Thymus (tissue), 11 donors: ENCODE results near the gene WNT1. TPM values are rescaled to one million over a fixed set of nuclear protein-coding genes. Genes with fewer than 3 reads are reported as not detected.

Source experiments
- DNase-seq, 9 donors: peaks; one replicate each; pipeline ENCODE4 v3.0.0-alpha.2; 2013; ENCODE audit warnings: low spot score in 9 of 9, low read depth in 6 of 9, missing footprints in 1 of 9
- H3K27ac ChIP-seq, 2 donors: one replicate each; pipeline ENCODE4 v1.5.1; 2013; ENCODE audit warnings: control low read depth in 1 of 2, low read depth in 1 of 2, low read length in 1 of 2, mild to moderate bottlenecking in 1 of 2, moderate library complexity in 1 of 2
- H3K27me3 ChIP-seq, 2 donors: one replicate each; pipeline ENCODE4 v1.5.1; 2013; ENCODE audit warnings: low read length in 1 of 2; ENCODE audit not compliant: control insufficient read depth in 2 of 2, insufficient read depth in 1 of 2
- H3K36me3 ChIP-seq, 2 donors: one replicate each; pipeline ENCODE4 v1.5.1; 2013; ENCODE audit warnings: low read length in 1 of 2, mild to moderate bottlenecking in 1 of 2, moderate library complexity in 1 of 2; ENCODE audit not compliant: control insufficient read depth in 2 of 2, insufficient read depth in 2 of 2
- H3K4me1 ChIP-seq, 2 donors: one replicate each; pipeline ENCODE4 v1.5.1; 2013; ENCODE audit warnings: low read length in 2 of 2; ENCODE audit not compliant: control insufficient read depth in 2 of 2, insufficient read depth in 2 of 2
- H3K4me3 ChIP-seq, 2 donors: one replicate each; pipeline ENCODE4 v1.5.1; 2013; ENCODE audit warnings: low read length in 2 of 2, control low read depth in 1 of 2, mild to moderate bottlenecking in 1 of 2
- H3K9me3 ChIP-seq, 2 donors: one replicate each; pipeline ENCODE4 v1.5.1; 2013; ENCODE audit warnings: low read length in 1 of 2, mild to moderate bottlenecking in 1 of 2; ENCODE audit not compliant: control insufficient read depth in 2 of 2, insufficient read depth in 1 of 2
- WGBS: extraction: QIAGEN DNeasy Blood & Tissue Kit; methylation state at CpG from one replicate; pipeline ENCODE4 v1.1.7; 2013; 5-methylcytosine and 5-hydroxymethylcytosine counted together
- polyA plus RNA-seq: library from polyadenylated mRNA; stranded (reverse); fragments of 200-250 nt; gene quantifications from one replicate; pipeline ENCODE4 v1.2.3, GENCODE V29; 2013
- total RNA-seq: library from RNA; stranded (reverse); fragments of 120-200 nt; gene quantifications from one replicate; pipeline ENCODE4 v1.2.4, GENCODE V29; 2013
- donor health status: healthy.

The WNT1 gene
- total and polyA plus RNA-seq, 2 donors, result 0.05 TPM; not detected in 1

DNA sequence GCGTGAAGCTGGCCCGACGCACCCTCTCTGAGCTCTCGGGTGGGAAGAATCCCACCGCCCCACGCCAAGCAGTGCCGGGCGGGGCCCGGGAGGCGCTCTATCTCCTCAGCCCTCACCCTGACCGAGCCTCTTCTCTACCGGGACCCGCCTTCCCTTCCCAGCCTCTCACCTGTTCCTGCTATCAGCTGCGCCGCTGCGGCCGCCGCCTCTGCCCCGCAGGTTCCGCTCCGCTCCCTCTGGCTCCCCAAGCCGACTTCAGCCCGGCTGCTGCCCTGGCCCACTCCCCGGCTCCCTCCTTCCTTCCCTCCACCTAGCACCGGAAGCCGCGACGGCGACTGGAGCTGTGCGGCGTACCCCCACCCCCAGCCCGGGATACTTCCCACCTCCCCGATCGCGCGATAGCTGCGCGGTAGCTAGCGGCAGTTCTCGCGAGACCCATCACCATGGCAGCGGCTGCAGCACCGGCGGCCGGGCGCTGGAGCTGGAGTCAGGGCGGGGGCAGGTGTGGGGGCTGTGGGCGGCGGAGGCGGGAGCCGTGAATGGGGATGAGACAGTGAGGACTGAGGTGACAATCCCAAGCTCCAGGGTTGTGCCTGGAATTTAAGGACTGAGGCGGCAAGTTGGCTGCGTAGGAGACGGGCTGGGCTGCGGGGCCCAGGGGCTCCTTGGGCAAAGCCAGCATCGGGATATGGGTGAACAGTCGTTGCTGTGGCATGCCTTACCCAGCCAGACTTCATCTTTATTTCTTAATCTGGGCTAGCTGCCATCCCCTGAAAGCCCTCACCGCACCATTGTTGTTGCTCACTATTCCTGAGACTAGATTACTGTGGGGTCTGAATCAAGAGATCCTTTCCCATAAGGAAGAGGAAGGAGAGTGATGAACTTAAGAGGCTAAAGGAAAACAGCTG is 20.7 kb upstream of the WNT1 start, which contains the start of gene ARF3:
ARF3 (minus strand) TSS at position 347 of the 908 bp plus-strand sequence. CDS start 16,392 bp downstream, outside the sequence.
- peak; percentile 80 to 96 (median 93) for DNase-seq
- WGBS, result under 1% methylated on average over 58 of the region's 58 CpGs
- H3K4me3 ChIP-seq, result peak within 1 kb of the TSS; percentile 65 to 95

DNA sequence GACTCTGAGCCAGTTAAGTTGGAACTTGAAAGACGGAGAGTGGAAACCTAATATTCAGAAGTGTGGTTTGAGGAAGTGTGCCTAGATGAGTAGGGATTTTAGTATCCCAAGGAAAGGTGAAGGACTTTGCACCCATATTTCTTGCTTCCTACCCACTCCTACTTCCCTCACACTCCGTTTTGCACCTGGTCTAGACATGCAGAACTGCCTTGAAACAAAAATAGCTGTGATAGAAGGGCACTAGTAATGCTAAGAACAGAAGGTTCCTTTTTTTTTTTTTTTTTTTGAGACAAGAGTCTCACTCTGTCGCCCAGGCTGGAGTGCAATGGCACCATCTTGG is 20.1 kb upstream of the WNT1 start:
- DNase-seq, result no peak
- Histone ChIP-seq H3K9me3 (no peaks in the 10 kb centered on the region), H3K27me3 (peaks cover 0 to 10% of the 10 kb centered on the region in 2 donors), H3K27ac (no peak overlapping the region), H3K4me3 (peak overlapping the region in 1 of 2 donors; percentile 65), H3K4me1 (peaks cover 17 to 25% of the 10 kb centered on the region in 2 donors), H3K36me3 (peaks cover 0 to 8% of the 10 kb centered on the region in 2 donors)
- 23% methylated on average over 3 of the region's 3 CpGs for WGBS

More for the DNA sequence above, 20.7 kb upstream of the WNT1 start, which contains the start of gene ARF3:
- Histone ChIP-seq H3K27ac (peak within 1 kb of the TSS; percentile 78), H3K36me3 (peaks cover 4 to 15% of the 10 kb centered on the region in 2 donors), H3K9me3 (no peaks in the 10 kb centered on the region), H3K4me1 (peaks cover 17 to 25% of the 10 kb centered on the region in 2 donors), H3K27me3 (peaks cover 0 to 10% of the 10 kb centered on the region in 2 donors)

DNA sequence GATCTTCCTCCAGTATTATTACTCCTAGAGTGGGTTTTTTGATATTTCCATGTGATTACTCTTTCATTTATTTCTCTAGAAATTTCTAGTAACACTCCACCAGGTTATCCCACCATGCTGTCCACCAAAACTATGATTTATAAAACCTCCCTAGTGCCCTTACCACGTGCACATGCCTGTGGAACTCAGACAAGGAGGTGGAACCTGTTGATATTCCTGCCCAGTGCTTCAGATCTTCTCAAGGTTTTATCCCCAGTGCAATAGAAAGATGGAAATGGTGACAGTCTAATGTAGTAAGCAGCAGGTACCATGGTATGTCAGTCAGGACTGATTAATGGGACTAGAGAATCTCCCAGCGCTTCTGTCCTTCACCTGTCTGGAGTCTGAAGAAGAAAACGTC is 17.3 kb upstream of the WNT1 start:
- Histone ChIP-seq H3K4me1 (peaks cover 11 to 18% of the 10 kb centered on the region in 2 donors), H3K27me3 (peaks cover 3 to 17% of the 10 kb centered on the region in 2 donors), H3K9me3 (no peaks in the 10 kb centered on the region), H3K27ac (no peak overlapping the region), H3K36me3 (no peaks in the 10 kb centered on the region), H3K4me3 (no peak overlapping the region)
- whole genome bisulfite sequencing, result 92% methylated on average over 3 of the region's 3 CpGs
- DNase-seq, result no peak

DNA sequence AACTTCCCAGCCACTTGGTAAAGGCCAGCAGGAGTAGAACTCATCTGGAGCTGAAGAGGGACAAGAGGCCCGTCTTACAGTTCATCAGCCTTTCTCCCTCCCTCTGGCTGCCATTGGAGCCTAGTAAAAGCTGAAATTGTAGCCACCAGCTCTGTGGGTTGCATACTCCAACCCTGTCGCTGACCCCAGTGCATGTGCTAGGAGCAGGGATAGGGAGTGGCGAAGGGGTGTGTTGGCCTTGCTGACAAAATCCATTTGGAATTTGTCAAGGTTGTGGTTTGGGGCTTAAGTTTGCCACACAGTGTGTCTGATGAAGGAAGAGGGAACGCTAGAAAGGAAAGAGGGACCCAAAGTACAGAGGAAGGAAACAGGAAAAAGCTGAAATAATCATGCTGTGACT is 16.8 kb upstream of the WNT1 start:
- DNase-seq, result no peak
- WGBS, result 83% methylated on average over 4 of the region's 4 CpGs
- Histone ChIP-seq H3K4me3 (no peak overlapping the region), H3K4me1 (peaks cover 6 to 13% of the 10 kb centered on the region in 2 donors), H3K27ac (no peak overlapping the region), H3K9me3 (no peaks in the 10 kb centered on the region), H3K36me3 (no peaks in the 10 kb centered on the region), H3K27me3 (peaks cover 8 to 22% of the 10 kb centered on the region in 2 donors)

DNA sequence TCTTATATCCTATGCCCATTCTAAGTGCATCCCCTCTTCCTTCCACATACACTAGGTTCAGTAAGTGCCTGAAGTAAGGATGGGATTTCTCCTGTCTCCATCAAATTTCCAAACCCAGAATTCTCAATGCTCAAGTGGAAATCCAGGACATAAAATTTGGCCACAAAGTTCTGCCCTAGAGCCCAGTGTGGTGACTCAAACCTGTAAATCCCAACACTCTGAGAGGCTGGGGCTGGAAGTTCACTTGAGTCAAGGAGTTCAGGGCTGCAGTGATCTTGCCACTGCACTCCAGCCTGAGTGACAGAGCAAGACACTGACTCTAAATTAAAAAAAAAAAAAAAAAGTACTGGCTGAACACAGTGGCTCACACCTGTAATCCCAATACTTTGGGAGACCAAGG is 16.3 kb upstream of the WNT1 start:
- no peak for DNase-seq
- Histone ChIP-seq H3K4me1 (peaks cover 4 to 10% of the 10 kb centered on the region in 2 donors), H3K4me3 (no peak overlapping the region), H3K9me3 (no peaks in the 10 kb centered on the region), H3K36me3 (no peaks in the 10 kb centered on the region), H3K27ac (no peak overlapping the region), H3K27me3 (peaks cover 10 to 27% of the 10 kb centered on the region in 2 donors)

DNA sequence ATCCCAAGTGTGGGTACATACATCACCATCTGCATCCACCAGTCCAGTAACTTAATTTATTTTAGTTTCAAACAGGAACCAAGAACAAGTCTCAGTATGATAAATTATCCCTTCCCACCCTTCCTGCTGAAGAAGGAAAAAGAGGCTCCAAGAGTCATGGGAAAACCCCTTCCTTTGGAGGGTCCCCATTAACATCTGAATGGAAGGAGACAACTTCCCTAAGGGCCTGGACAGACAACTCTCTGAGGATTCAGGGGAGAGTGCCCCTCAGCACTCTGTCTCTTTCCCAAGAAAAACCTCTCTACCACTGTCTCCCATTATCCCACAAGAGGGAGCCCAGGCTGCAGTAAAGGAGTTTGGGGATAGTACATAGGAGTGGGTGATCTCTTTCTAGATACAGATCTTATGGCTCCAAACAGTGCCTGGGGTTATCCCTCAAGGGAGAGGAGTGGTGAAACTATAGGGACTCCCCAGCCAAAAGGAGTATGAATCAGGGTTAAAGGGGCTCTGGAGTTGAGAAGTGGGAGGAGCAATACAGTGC is 12.8 kb upstream of the WNT1 start:
- Histone ChIP-seq H3K27ac (no peak overlapping the region), H3K36me3 (no peaks in the 10 kb centered on the region), H3K9me3 (peaks cover 0 to 10% of the 10 kb centered on the region in 2 donors), H3K27me3 (peaks cover 24 to 54% of the 10 kb centered on the region in 2 donors), H3K4me1 (peaks cover 12 to 15% of the 10 kb centered on the region in 2 donors), H3K4me3 (no peak overlapping the region)
- no peak for DNase-seq

DNA sequence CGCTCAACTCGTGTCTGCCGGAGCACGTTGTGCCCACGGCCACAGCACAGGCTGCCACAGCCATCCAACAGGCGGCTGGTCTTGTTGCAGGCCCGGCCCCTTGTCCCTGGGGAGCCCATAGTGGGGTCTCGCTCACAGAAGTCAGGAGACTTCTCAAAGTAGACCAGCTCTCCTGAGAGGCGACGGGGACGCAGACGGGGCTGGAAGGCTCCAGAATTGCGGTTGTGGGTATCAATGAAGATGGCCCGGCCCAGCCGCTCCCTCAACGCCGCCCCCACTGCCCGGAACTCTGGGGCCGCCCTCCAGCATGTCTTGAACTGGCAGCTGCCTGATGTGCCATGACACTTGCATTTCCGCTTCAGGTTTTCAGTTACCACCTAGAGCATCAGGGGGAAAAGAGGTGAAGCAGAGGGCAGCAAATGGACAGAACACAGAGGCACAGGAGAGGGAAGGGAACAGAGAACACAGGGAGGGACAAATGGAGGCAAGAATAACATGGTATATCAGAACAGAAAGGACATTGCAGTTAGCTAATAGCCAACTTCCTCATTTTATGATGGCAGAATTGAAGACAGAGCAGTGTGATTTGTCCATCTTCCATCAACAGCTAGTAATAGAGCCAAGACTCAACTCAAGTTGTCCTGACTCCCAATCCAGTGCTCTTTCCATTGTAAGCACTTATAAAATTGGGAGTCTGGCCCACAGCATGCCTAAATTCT is 11.8 kb upstream of the WNT1 start:
- WGBS, result 85% methylated on average over 20 of the region's 20 CpGs

DNA sequence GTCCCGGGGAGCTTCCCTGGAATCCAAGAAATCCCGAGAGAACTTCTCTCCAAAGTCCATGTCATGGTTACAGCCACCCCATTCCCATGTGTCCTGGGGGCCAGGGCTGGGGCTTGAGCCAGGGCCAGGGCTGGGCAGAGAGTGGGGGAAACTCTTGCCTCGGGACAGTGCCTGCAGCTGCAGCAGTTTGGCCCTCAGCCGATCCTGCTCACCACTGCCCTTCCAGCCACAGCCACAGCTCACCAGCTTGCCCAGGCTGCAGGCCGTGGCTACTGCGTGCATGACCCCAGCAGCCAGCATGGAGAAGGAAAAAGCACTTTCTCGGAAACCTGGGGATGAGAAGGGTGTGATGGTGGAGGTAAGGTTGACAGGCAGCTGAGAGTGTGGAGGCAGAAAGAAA is 10.1 kb upstream of the WNT1 start:
- H3K9me3 ChIP-seq, result peaks cover 0 to 25% of the 10 kb centered on the region in 2 donors
- WGBS, result 87% methylated on average over 7 of the region's 7 CpGs
- H3K36me3 ChIP-seq, result no peaks in the 10 kb centered on the region
- H3K4me3 ChIP-seq, result no peak overlapping the region
- H3K4me1 ChIP-seq, result peaks cover 15 to 36% of the 10 kb centered on the region in 2 donors
- peaks cover 44 to 75% of the 10 kb centered on the region in 2 donors for H3K27me3 ChIP-seq
- H3K27ac ChIP-seq, result no peak overlapping the region
- DNase-seq, result no peak

More for the DNA sequence above, 11.8 kb upstream of the WNT1 start:
- H3K27me3 ChIP-seq, result peaks cover 33 to 59% of the 10 kb centered on the region in 2 donors
- H3K27ac ChIP-seq, result no peak overlapping the region
- no peak for DNase-seq
- H3K36me3 ChIP-seq, result no peaks in the 10 kb centered on the region
- H3K4me3 ChIP-seq, result no peak overlapping the region
- H3K9me3 ChIP-seq, result peaks cover 0 to 16% of the 10 kb centered on the region in 2 donors
- H3K4me1 ChIP-seq, result peaks cover 15 to 25% of the 10 kb centered on the region in 2 donors
